HG03354 (cell line): ENCODE measurements around the gene CORO1C.
"Not testable (repeated sequence)": the region's sequence is repeated elsewhere in the genome, so short reads cannot be mapped to it uniquely, and the experiment has no call there.

Experiments
- ATAC-seq: cut with Tn5 transposase; IDR thresholded peaks from one replicate; pipeline ENCODE4 v1.9.1; 2021; ENCODE audit warnings: mild to moderate bottlenecking; ENCODE audit not compliant: unreplicated experiment, poor library complexity, severe bottlenecking

The CORO1C gene

DNA sequence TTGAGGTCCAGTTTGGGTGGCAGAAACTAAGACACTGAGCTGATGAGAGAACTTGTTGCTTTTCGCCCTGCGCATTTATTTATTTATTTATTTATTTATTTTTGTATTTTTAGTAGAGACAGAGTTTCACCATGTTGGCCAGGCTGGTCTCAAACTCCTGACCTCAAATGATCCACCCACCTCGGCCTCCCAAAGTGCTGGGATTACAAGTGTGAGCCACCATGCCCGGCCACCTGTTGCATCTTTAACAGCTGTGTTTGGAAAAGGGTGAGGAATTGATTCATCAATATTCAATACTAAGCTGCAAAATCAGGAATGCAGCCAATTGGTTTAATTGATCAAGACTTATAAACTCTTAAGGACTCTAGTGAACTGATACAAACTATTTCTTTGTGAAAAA, 73.2 kb downstream of the CORO1C start:
- not testable (repeated sequence) for ATAC-seq

DNA sequence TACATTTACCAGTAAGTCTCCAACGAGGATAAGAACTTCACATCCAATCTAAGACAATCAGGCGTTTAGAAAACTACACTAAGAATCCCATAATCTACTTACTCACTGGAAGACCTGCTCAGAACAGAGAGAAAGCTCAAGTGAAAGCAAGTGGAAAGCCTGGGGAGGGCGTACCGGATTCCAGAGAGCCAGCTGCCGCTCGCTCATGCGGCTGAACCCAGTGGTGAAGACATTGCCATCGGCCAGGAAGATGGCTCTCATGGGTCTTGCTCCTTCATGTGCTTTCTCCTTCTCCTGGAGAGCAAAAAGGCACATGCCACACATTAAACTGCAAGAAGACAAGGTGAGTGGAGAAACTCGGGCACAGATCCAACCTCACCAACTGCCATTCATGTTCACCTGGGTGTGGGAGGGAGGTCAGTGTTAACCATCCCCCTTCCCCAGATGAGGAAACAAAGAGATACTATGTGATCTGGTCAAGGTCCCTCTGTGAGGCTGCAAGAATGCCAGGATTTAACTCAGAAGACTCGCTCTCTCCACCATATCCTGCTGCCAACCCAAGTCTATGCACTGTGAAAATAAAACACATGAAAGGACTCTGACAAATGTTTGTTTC, 74.1 kb downstream of the CORO1C start:
- ATAC-seq = no peak

GRCh38 chr12:108656247-108656646, 75.1 kb downstream of the CORO1C start:
- ATAC-seq = not testable (repeated sequence)

DNA sequence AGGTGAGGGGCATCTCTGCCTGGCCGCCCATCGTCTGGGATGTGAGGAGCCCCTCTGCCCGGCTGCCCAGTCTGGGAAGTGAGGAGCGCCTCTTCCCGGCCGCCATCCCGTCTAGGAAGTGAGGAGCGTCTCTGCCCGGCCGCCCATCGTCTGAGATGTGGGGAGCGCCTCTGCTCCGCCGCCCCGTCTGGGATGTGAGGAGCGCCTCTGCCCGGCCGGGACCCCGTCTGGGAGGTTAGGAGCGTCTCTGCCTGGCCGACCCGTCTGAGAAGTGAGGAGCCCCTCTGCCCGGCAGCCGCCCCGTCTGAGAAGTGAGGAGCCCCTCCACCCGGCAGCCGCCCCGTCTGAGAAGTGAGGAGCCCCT, 75.5 kb downstream of the CORO1C start:
- not testable (repeated sequence) for ATAC-seq

- ATAC-seq = not testable (repeated sequence)
These were observed 76.7 kb downstream of the CORO1C start for GRCh38 chr12:108654622-108655021.

GRCh38 chr12:108653922-108654321, 77.4 kb downstream of the CORO1C start:
- ATAC-seq = no peak

DNA sequence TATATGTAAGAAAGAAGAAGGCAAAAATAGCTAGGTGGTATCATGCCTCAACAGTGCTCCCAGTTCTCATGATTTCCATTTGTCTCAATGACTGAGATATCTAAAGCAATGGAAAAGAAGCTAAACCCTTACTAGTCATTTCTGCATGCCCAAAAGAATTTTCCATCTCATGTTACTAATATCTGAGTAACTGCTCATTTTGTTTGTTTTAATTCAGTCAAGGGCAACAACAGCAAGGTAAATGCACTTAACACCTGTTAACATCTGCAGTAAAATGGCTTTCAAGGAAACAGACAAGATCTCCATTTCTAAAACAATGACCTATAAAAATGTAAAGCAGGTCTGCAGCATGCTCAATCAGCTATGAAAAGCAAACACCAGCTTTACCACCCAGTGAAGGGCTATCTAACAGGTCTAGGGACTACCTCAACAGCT, 78.2 kb downstream of the CORO1C start:
- ATAC-seq = no peak

DNA sequence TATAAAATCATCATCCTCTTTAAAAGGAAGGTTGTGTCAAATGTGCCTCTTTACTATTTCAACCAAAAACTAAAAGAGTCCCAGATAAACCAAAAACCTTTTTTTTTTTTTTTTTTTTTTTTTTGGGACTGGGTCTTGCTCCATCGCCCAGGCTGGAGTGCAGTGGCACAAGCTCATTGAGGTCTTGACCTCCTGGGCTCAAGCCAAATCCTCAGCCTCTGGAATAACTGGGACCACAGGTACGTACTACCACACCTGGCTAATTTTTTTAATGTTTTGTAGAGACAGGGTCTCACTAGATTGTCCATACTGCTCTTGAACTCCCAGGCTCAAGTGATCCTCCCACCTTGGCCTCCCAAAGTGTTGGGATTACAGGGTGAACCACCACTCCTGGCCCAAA, 81.2 kb downstream of the CORO1C start:
- ATAC-seq = no peak

GRCh38 chr12:108649669-108650068, 81.6 kb downstream of the CORO1C start:
- ATAC-seq = no peak

DNA sequence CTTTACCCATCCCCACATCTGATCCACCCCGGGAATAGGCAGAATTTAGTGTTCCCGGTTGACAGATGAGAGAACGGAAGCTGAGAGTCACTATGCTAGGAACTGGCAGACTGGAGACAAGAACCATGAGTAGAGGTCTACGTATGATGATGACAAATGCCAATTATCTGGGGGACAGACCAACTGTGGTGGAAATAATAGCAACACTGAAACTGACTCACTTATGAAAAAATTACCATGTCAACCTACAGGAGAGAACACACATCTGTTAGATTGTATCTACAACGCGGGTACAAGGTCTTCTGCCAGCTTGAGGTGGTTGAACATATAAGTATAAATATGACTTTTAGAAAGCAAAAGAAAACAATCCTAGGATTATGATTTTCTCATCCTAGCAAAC, 82.2 kb downstream of the CORO1C start:
- no peak for ATAC-seq

DNA sequence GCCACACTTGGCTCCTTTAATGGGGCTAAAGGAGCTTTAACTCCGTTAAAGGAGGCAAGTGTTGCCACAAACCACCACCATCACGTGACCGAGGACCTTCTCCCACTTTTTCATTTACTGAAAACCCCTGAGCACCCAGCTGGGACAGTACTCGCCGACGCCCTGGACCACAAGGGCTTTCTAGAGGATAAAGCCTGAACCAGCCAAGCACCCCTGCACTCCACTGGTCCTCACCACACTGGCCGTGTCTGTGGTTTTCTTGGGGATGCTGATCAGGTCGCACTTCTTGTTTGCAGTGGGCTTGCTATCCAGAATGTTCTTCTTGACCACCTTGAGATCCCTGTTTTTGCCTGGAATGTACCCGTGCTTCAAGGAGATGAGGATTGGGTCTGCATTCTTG, 82.9 kb downstream of the CORO1C start:
- ATAC-seq = no peak

- ATAC-seq = no peak
These were observed 83.6 kb downstream of the CORO1C start for GRCh38 chr12:108647585-108648287.

DNA sequence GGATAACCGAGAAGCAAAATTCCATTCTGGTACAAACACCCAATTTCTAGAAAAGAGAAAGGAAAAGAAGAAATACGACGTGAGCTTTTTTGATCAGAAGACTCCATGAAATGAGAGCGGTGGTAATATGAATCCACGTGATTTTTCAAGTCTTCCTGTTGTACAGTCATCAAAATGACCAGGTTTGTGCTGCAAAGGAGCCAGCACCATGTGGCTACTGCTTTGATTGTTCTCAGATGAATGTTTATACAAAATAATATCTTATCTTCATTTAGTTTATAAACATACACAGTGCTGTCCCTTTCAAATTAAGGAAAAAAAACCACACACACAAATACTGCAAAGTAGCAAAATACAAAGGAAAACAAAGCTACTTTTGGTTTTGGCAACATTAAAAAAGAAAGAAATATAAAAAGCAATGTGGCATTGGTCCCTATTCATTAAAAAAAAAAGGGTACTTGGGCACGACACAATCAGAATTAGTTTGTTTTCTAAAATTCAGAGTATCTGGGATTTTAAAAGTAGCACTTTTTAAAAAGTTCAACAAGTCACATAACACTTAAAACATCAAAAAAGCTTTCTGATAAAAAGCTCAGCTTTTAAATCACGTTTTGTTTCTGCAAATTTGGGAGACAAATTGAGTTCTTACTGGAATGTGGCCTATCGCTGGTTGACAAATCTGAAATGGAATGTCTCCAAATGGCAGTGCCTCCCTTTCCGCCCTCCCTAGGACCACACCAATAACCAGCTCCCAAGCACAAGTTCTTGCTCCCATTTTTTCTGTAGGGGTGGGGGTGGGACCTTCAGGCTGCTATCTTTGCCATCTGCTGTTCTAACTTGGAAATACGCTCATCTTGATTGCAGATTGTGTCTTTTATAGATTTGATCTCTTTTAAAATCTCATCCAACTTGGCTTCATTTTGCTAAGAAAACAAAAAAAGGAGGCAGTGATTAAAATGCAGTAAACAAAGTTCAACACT, 84.4 kb downstream of the CORO1C start:
- no peak for ATAC-seq

- no peak for ATAC-seq
These were observed 85.4 kb downstream of the CORO1C start for GRCh38 chr12:108645686-108646599.

- no peak for ATAC-seq
These were observed 86.6 kb downstream of the CORO1C start for GRCh38 chr12:108644811-108645120.

DNA sequence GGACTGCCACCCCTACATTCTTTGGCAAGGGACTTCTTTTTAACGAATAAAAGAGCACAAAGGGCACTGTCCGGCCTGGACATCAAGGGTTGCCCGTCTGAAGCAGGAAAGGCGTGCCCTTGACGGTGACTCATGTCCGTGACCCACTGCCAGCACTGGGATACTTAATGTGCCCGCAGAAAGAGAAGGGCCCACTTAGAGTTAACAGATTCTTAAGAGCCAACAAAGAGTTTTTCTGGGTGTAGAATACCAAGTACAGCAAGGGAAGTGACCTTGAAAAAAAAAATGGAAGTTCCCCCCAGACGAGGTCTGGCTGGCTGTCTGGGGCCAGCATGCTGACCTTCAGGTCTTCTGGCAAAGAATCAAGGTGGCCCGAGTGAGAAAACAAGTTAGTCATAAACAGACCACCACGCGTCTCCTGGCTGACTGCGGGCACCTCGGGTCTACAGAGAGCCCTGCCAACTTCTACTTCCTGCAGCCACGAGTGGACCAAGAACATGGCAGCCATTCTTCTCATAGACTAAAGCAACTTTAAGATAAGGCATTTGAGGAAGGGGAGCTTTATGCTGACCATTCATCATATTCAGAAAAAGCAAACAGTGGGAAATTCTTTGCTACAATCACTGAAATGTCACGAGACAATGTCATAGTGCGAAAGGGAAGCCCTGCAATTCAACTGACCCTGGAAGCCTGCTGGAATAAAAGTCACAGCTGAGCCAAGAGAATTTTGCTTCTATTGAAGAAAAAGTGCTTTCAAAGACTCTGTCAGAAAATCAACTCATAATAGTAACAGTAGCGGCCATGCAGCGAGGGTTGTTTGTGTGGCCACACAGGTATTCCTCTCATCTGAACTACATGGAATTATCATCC, 87.1 kb downstream of the CORO1C start:
- no peak for ATAC-seq

DNA sequence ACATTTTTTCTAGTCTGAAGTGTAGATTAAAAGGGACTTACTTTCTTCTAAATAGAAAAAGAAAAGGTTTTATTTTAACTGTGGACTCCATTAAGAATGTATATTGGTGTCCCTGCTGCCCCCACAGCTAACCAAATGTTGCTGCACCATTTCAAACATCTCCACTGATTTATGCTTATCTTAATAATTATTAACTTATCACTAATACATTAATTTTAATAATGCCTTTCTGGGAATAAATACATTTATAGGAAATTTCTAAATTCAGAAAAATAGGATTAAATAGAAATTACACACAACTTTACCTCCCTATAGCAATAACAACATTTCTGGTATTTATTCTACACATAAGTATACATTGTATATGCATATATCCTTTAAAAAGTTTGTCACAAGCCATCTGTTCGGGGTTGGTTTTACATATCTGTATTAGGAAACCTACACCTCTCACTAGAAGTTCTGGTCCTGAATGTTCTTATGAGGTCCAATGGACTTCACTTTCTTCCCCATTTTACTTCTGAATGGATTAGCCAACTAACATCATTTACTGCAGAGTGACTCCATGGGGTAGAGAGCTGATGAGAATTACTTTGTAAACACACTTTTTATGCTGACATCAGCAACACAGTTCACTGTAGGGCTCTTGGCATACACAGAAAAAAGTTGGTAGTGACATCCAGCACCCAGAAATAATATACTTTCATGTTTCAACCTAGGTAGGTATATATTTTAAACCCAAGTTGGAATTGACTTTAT, 88.2 kb downstream of the CORO1C start:
- ATAC-seq = no peak

DNA sequence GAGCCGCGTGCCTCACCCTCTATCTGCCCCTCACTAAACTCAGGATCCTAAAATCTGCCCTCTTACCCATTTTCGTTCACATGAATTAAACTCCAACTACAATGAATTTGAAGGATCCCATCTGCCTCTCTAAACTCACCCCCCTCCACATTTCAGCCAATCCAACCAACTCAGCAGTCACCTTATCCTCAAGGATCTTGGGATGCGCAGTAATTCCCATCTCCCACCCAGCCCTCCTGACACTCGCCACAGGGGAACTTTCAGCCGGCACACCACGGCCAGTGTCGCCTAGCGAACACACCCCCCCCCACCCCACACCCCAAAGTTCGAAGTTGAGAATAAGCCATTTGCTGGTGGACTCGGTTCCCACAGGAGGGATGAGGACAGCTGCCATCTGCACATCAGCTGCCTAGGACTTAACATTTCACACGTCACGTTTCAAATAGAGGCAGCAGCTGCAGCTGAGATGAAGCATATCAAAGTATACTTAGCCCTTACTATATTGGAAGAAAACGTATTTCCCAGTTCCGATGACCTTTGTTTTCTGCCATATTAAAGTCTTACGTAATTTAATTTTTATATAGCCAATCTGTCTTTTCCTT, 88.9 kb downstream of the CORO1C start:
- ATAC-seq = no peak
